Activated naive CD8-positive, alpha-beta T cell treated with anti-CD3 and anti-CD28 coated beads, Interleukin-2, amount 10 ng/mL, durations not matched to agents 7 days and 5 days (primary cell): Measurements from ENCODE around the gene PDIA6. TPM values are rescaled to one million over a fixed set of nuclear protein-coding genes. Genes with fewer than 3 reads are reported as not detected.

ENCODE experiments used
- ATAC-seq: fragments of 150-1000 bp; cut with Tn5 transposase; one replicate; pipeline ENCODE4 v1.10.0; 2021; ENCODE audit warnings: low read depth, moderate library complexity
- POLR2A ChIA-PET: fragments of 350-600 bp; sonication (Branson Sonifier 250); formaldehyde crosslinking; loops from one replicate; lab custom pipeline; 2021; ENCODE audit warnings: antibody characterized with exemption; lab: Charles Lee
- DNase-seq: peaks from one replicate; pipeline ENCODE4 v3.0.0; 2021
- H3K27ac Mint-ChIP-seq: one replicate; pipeline ENCODE4 v1.8.0; 2022; ENCODE audit warnings: mild to moderate bottlenecking, mixed read lengths
- H3K27me3 Mint-ChIP-seq: one replicate; pipeline ENCODE4 v1.8.0; 2022; ENCODE audit warnings: mild to moderate bottlenecking, moderate library complexity, mixed read lengths
- H3K36me3 Mint-ChIP-seq: one replicate; pipeline ENCODE4 v1.8.0; 2021; ENCODE audit warnings: mild to moderate bottlenecking, mixed read lengths
- H3K4me1 Mint-ChIP-seq: one replicate; pipeline ENCODE4 v1.8.0; 2021; ENCODE audit warnings: mixed read lengths
- H3K4me3 Mint-ChIP-seq: one replicate; pipeline ENCODE4 v1.8.0; 2022; ENCODE audit warnings: mild to moderate bottlenecking, moderate library complexity, mixed read lengths
- H3K9me3 Mint-ChIP-seq: one replicate; pipeline ENCODE4 v1.8.0; 2021; ENCODE audit warnings: mixed read lengths
- total RNA-seq, 2 experiments: library from RNA; stranded (reverse); gene quantifications; one replicate each; pipeline ENCODE4 v1.2.3, GENCODE V29; 2021

PDIA6 gene, protein sequence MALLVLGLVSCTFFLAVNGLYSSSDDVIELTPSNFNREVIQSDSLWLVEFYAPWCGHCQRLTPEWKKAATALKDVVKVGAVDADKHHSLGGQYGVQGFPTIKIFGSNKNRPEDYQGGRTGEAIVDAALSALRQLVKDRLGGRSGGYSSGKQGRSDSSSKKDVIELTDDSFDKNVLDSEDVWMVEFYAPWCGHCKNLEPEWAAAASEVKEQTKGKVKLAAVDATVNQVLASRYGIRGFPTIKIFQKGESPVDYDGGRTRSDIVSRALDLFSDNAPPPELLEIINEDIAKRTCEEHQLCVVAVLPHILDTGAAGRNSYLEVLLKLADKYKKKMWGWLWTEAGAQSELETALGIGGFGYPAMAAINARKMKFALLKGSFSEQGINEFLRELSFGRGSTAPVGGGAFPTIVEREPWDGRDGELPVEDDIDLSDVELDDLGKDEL
- 10 to 100 TPM; 76.0 to 77.4 TPM for total RNA-seq

DNA sequence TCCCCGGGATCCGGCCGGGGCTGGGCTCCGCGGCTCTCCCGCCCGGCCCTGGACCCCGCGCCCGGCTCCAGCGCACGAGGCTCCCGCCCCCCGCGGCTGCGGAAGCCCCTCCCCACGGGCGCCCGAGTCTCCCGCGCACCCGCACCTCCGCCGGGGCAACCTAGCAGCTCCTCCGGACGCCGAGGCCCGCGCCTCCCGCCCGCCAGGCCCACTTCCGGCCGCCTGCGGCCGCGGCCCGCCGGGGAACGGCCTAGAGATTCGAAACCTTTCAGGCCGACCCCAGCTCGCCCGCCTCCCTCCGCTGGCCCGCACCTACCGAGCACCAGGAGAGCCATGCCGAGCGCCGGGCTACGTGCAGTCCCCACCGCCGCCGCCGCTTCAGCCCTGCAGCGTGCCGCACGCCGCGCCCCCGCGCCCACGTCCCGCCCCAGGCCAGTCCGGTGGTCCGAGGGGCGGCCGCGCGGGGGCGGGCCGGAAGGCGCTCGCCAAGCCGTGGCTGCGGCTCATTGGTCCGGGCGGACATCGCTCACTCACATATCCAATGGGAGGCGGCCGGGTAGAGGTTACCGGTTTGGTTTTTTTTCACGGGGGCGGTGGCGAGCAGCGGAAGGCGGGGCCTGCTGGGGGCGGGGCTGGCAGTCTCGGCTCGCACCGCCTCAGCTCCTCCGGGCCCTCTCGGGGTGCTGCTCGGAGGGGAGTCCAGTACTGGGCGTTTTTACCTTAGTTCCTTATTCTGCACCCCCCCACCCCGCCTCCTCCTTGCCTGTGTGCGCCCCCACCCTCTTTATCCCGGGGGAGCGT, at the start of gene PDIA6:
TSS of gene PDIA6 (minus strand) at position 424 of the 801 bp plus-strand sequence. CDS start at position 335, 89 bp downstream.
- peak; percentile 96 for DNase-seq
- Mint-ChIP-seq H3K36me3 (peaks cover 21% of the 10 kb centered on the region), H3K4me3 (peak within 1 kb of the TSS; percentile 91), H3K27me3 (peaks cover 17% of the 10 kb centered on the region), H3K9me3 (no peaks in the 10 kb centered on the region), H3K27ac (peak within 1 kb of the TSS; percentile 88), H3K4me1 (peaks cover 28% of the 10 kb centered on the region)
- POLR2A ChIA-PET: interaction anchor here (0.7 to 1.7 kb wide), 7 partner anchors 21 to 1390 kb away, joined by 3 to 6 read pairs (median 4); partner anchors contain the start of genes ITGB1BP1, NOL10 and SLC66A3
- peak; percentile 96 for ATAC-seq

DNA sequence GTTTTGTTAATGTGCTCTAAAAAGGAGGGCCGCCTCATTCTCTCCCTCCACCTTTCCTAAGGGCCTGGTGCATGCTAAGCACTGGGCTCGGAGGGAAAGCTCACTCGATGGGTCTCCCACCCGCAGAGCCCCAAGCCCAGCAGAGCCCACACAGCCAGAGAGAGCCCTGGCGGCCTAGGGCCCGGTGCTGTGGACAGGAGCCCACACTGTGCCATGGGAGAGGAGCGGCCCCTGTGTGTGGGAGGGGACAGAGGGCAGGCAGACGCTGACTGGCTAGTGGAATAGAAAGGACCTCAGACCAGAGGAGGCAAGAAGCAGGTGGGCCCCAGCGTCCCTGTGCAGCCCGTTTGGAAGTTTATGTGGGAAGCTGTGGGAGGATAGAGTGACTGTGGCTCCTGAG, 49.7 kb upstream of the PDIA6 start:
- POLR2A ChIA-PET: no interaction called here
- peaks cover 26% of the 10 kb centered on the region for H3K4me1 Mint-ChIP-seq
- H3K9me3 Mint-ChIP-seq: no peaks in the 10 kb centered on the region
- peaks cover 34% of the 10 kb centered on the region for H3K27me3 Mint-ChIP-seq
- H3K4me3 Mint-ChIP-seq: no peak overlapping the region
- ATAC-seq: no peak
- H3K27ac Mint-ChIP-seq: no peak overlapping the region
- H3K36me3 Mint-ChIP-seq: no peaks in the 10 kb centered on the region
- no peak for DNase-seq

DNA sequence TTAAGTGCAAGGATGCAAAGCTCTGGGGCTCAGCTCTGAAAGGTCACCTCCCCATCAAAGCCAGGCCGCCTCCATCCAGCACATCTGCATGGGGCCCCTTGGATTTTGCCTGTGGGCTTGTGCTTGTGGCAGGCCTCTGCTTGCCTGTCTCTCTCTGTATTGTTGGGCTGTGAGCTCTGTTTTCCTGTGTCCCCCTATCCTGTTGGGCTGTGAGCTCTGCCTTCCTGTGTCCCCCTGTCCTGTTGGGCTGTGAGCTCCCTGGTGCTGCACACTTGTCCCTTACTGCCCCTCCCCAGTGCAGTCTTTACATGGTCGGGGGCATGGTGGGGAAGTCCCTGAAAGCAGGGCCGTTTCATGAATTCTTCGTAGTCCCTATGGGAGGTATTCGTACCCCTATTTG, 49.2 kb upstream of the PDIA6 start:
- peaks cover 34% of the 10 kb centered on the region for H3K27me3 Mint-ChIP-seq
- peaks cover 26% of the 10 kb centered on the region for H3K4me1 Mint-ChIP-seq
- no peaks in the 10 kb centered on the region for H3K9me3 Mint-ChIP-seq
- POLR2A ChIA-PET: no interaction called here
- H3K27ac Mint-ChIP-seq: no peak overlapping the region
- no peaks in the 10 kb centered on the region for H3K36me3 Mint-ChIP-seq
- H3K4me3 Mint-ChIP-seq: no peak overlapping the region
- DNase-seq (no peak), ATAC-seq (no peak)

DNA sequence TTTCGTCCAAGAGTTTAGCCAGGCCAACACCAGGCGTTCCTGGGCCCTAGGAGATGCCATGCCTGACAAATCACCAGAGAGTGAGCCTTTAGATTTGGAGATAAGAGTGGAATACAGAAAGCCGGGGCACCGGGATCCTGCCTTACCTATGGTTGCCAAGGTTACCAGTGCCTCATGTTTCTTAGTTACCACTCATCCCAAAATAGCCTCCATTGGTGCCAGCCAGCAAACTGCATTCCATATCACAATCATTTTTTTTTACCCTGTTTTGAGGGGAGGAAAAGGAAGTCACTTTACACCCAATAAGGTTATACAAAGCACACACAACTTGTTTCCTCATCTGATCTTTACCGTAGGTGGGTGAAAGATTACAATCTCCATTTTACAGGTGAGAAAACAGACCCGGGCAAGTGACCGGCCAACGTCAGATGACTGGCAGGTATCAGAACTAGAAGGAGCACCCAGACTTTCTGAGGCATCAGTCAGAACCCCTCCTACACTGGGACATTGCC, 48.3 kb upstream of the PDIA6 start:
- H3K27ac Mint-ChIP-seq: no peak overlapping the region
- H3K4me1 Mint-ChIP-seq: peaks cover 23% of the 10 kb centered on the region
- H3K9me3 Mint-ChIP-seq: no peaks in the 10 kb centered on the region
- DNase-seq: no peak
- no peaks in the 10 kb centered on the region for H3K36me3 Mint-ChIP-seq
- H3K4me3 Mint-ChIP-seq: no peak overlapping the region
- POLR2A ChIA-PET: no interaction called here
- ATAC-seq: no peak
- peaks cover 35% of the 10 kb centered on the region for H3K27me3 Mint-ChIP-seq

DNA sequence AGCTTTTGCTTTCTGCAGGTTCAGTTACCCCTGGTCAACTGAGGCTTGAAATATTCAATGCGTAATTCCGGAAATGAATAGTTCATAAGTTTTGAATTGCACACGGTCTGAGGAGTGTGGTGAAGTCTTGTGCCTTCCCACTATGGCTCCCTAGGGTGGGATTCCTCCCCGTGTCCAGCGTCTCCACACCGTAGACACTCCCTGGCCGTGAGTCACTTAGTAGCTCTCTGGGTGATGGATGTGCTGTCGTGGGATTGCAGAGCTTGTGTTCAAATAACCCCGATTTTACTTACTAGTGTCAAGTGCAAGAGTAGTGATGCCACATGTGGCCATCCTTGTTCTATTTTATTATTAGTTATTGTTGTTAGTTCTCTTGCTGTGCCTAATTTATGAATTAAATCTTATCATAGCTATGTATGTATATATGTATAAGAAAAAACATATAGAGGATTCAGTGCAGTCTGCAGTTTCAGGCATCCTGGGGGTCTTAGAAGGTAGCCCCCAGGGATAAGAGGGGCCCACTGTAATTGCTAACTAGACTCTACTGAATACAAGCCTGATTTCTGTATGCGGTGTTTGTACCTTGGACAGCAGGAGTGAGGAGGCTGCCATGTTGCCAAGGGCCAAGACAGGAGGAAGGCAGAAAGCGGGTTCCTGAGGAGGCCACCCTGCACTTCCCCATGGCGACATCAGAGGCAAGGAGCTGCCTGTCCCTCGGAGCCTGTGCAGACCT, 47.7 kb upstream of the PDIA6 start:
- POLR2A ChIA-PET: no interaction called here
- peaks cover 35% of the 10 kb centered on the region for H3K27me3 Mint-ChIP-seq
- no peaks in the 10 kb centered on the region for H3K9me3 Mint-ChIP-seq
- no peak overlapping the region for H3K27ac Mint-ChIP-seq
- no peaks in the 10 kb centered on the region for H3K36me3 Mint-ChIP-seq
- H3K4me3 Mint-ChIP-seq: no peak overlapping the region
- ATAC-seq: no peak
- no peak for DNase-seq
- peaks cover 22% of the 10 kb centered on the region for H3K4me1 Mint-ChIP-seq

DNA sequence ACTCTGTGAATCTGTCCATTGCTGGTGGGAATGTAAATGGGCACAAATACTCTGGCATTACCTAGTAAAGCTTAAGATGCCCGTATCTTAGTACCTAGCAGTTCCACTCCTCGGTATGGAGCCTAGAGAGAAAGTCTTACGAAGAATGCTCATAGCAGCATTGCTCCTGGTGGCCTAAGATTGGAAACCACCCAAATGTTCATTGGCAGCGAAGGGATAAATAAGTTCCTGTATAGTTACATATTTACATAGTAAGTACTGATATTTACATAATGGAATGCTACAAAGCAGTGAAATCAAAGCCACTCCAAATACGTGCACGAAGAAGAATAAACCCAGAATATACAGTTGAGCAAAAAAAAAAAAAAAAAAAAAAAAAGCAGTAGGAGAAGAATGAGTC, 46.7 kb upstream of the PDIA6 start:
- POLR2A ChIA-PET: no interaction called here
- ATAC-seq (no peak), DNase-seq (no peak)
- H3K4me1 Mint-ChIP-seq: peaks cover 17% of the 10 kb centered on the region
- peaks cover 32% of the 10 kb centered on the region for H3K27me3 Mint-ChIP-seq
- H3K36me3 Mint-ChIP-seq: no peaks in the 10 kb centered on the region
- H3K9me3 Mint-ChIP-seq: no peaks in the 10 kb centered on the region
- H3K27ac Mint-ChIP-seq: no peak overlapping the region
- no peak overlapping the region for H3K4me3 Mint-ChIP-seq

DNA sequence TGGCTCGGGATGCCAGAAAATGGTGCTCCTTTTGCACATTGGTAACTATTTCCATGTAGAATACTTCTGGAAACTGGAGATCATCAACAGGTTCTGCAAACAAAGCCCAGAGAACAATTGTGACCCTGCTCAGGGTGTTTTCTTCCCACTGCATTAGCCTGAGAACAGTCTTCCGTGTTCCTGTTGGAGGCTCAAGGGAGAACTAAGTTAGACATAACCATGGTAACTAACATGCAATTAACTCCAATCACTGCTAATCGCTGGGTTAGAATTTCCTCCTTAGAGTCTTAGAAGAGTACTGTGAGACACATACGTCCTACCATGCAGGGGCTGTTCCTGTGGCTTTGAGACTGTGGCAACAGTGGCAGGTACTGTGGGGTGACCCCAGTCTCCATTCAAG, 36.0 kb upstream of the PDIA6 start:
- Mint-ChIP-seq H3K27me3 (peaks cover 10% of the 10 kb centered on the region), H3K27ac (no peak overlapping the region), H3K4me1 (no peaks in the 10 kb centered on the region), H3K4me3 (no peak overlapping the region), H3K36me3 (no peaks in the 10 kb centered on the region), H3K9me3 (no peaks in the 10 kb centered on the region)
- POLR2A ChIA-PET: no interaction called here
- DNase-seq (no peak), ATAC-seq (no peak)

DNA sequence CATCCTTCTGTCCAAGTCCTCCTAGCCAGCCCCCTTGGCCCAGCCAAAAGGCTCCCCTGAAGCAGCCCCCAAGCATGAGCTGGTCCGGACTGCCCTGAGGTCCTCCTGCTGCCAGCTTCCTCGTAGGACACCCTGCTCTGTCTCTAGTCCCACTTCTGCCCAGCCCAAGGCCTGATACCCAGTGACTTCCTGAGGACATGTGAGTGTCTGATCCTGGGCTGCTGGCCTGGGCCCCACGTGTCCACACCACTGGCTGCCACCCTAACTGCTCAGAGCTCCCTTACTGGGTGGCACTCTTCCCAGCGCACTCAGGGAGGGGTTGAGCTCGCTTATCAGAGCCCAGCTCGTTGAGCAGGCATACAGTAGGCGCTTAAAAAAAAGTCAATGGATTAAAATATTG, 34.4 kb upstream of the PDIA6 start:
- no peaks in the 10 kb centered on the region for H3K36me3 Mint-ChIP-seq
- H3K4me1 Mint-ChIP-seq: no peaks in the 10 kb centered on the region
- H3K9me3 Mint-ChIP-seq: peaks cover 5% of the 10 kb centered on the region
- no peak for DNase-seq
- peaks cover 12% of the 10 kb centered on the region for H3K27me3 Mint-ChIP-seq
- POLR2A ChIA-PET: no interaction called here
- no peak overlapping the region for H3K27ac Mint-ChIP-seq
- no peak overlapping the region for H3K4me3 Mint-ChIP-seq
- no peak for ATAC-seq

DNA sequence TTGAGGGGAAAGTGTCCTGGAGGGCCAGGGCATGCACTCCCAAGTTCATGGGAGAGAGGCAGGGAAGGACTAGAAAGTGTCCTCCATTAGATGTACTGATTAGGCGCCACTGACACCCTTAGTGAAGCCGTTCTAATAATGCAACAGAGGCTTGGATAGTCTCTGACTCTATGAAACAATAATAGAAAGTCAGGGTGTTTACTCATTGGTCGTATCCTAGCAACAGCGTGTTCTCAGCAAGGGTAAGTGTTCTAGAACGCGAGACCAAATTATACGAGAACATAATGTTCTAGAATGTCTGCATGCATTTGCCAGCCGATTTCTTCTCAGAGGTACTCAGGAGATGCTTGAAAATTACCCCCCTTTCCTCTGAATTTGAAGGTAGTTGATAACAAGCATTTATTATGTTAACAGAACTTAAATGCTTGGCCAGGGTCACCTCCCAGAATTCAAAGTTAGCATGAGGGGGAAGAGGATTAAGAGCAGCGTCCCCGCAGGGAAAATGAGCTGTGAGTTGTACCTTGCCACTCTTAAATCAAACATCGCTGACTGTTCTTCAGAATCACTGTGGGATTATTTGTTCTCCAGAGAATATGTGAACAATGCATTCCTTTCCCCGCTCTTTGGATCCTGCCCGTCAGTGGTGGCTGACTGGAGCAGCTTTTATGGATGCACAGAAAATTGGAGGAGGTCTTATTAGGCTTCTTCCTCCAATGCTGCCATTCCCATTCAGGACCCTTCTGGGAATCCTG, 33.7 kb upstream of the PDIA6 start:
- POLR2A ChIA-PET: no interaction called here
- Mint-ChIP-seq H3K4me1 (no peaks in the 10 kb centered on the region), H3K36me3 (no peaks in the 10 kb centered on the region), H3K27ac (no peak overlapping the region), H3K9me3 (peaks cover 6% of the 10 kb centered on the region), H3K4me3 (no peak overlapping the region), H3K27me3 (peaks cover 8% of the 10 kb centered on the region)
- DNase-seq: no peak
- ATAC-seq: no peak

DNA sequence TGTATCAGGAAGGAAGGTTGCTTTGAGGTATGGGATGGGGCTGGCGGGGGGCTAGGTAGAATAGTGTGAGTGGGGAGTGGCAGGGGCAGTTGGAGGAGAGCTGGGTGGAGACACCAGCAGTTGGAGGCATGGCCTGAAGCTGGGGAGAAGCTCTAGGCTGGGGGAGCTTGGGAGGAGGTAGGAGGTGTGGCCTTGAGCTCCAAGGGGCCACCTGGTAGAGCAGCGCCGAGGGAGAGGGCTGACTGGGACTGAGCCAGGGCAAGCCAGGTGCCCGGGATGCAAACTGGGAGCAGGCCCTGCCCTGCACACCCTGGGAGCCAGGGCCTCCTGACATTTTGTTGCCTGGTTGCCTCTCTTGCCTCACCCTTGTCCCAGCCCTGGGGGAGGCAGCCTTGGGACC, 33.1 kb upstream of the PDIA6 start:
- no peak overlapping the region for H3K27ac Mint-ChIP-seq
- no peak for ATAC-seq
- no peak overlapping the region for H3K4me3 Mint-ChIP-seq
- peaks cover 8% of the 10 kb centered on the region for H3K27me3 Mint-ChIP-seq
- H3K36me3 Mint-ChIP-seq: peaks cover 1% of the 10 kb centered on the region
- POLR2A ChIA-PET: no interaction called here
- DNase-seq: no peak
- H3K9me3 Mint-ChIP-seq: peaks cover 8% of the 10 kb centered on the region
- H3K4me1 Mint-ChIP-seq: no peaks in the 10 kb centered on the region

DNA sequence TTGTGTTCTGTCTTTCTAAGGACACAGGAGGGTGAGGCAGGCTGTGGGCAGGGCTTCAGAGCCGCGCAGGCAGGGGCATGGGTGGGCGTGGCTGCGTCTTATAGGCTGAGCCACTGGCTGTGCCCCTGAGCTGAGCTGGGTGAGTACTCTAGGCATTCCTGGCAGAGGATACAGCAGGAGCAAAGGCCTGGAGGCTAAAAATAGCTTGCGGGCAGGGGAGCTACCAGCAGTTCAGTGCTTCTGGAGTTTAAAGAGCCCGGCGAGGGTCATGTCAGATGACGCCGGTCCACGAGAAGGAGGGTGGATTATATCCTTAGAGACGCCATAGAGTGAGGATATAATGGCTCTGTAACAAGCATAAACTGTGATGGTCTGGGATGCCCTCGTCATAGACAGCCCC, 31.5 kb upstream of the PDIA6 start:
- no peak for DNase-seq
- peaks cover 7% of the 10 kb centered on the region for H3K27me3 Mint-ChIP-seq
- H3K27ac Mint-ChIP-seq: no peak overlapping the region
- ATAC-seq: no peak
- H3K4me1 Mint-ChIP-seq: no peaks in the 10 kb centered on the region
- H3K36me3 Mint-ChIP-seq: peaks cover 1% of the 10 kb centered on the region
- POLR2A ChIA-PET: no interaction called here
- H3K9me3 Mint-ChIP-seq: peaks cover 15% of the 10 kb centered on the region
- H3K4me3 Mint-ChIP-seq: no peak overlapping the region

DNA sequence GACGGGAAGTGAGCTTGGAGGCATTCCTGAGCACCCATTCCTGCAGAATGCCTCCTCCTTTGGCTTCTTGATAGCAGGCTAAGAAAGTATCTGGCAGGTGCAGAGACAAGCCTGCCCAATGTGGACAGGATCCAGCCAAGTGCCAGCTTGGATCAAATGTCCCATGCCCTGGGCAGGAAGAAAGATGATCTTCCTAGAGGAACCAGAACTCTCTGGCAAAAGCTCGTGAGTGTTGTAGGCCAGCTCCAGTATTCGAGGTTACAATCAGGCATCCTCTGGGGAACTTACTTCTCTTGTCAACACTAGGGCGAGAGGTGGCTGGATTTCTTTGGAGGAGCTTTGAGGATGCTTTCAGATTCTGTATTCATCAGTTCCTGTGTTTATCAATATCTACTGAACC, 29.9 kb upstream of the PDIA6 start:
- Mint-ChIP-seq H3K27ac (no peak overlapping the region), H3K27me3 (peaks cover 8% of the 10 kb centered on the region), H3K4me3 (no peak overlapping the region), H3K4me1 (no peaks in the 10 kb centered on the region), H3K36me3 (peaks cover 1% of the 10 kb centered on the region), H3K9me3 (peaks cover 15% of the 10 kb centered on the region)
- DNase-seq (no peak), ATAC-seq (no peak)
- POLR2A ChIA-PET: interaction anchor here (0.5 kb wide), 1 partner anchor 24 kb away, joined by 4 read pairs; no protein-coding TSS in a partner anchor
